ENCODE data around the gene PTK7.

Gene PTK7

GRCh38 chr6:43174263-43175112 is 98.4 kb downstream of the PTK7 start:
- no peaks in the 10 kb centered on the region for H3K27me3 Mint-ChIP-seq
- DNase-seq (ENCODE audit: low spot score in 2 of 2) = peak; percentile 76 to 88
- H3K9me3 Mint-ChIP-seq = no peaks in the 10 kb centered on the region
- peaks cover 29% of the 10 kb centered on the region for H3K4me1 Mint-ChIP-seq
- peak; percentile 71 for ATAC-seq (ENCODE audit: low read depth)
- H3K4me3 Mint-ChIP-seq = peak overlapping the region; percentile 75
- H3K27ac Mint-ChIP-seq = peak overlapping the region; percentile 92
- H3K36me3 Mint-ChIP-seq = peaks cover 10% of the 10 kb centered on the region

- peaks cover 25% of the 10 kb centered on the region for H3K4me1 Mint-ChIP-seq
- H3K27me3 Mint-ChIP-seq = no peaks in the 10 kb centered on the region
- H3K4me3 Mint-ChIP-seq = no peak overlapping the region
- peak overlapping the region; percentile 92 for H3K27ac Mint-ChIP-seq
- H3K36me3 Mint-ChIP-seq = peaks cover 11% of the 10 kb centered on the region
- DNase-seq (ENCODE audit: low spot score in 2 of 2) (no peak), ATAC-seq (ENCODE audit: low read depth) (no peak)
- no peaks in the 10 kb centered on the region for H3K9me3 Mint-ChIP-seq
Measured at GRCh38 chr6:43175676-43176422, 99.7 kb downstream of the PTK7 start.

GRCh38 chr6:43176423-43176786 is 100.3 kb downstream of the PTK7 start:
- Mint-ChIP-seq H3K4me3 (no peak overlapping the region), H3K27ac (peak overlapping the region; percentile 92), H3K9me3 (no peaks in the 10 kb centered on the region), H3K4me1 (peaks cover 28% of the 10 kb centered on the region), H3K36me3 (peaks cover 11% of the 10 kb centered on the region), H3K27me3 (no peaks in the 10 kb centered on the region)
- no peak for DNase-seq (ENCODE audit: low spot score in 2 of 2)
- no peak for ATAC-seq (ENCODE audit: low read depth)

DNA sequence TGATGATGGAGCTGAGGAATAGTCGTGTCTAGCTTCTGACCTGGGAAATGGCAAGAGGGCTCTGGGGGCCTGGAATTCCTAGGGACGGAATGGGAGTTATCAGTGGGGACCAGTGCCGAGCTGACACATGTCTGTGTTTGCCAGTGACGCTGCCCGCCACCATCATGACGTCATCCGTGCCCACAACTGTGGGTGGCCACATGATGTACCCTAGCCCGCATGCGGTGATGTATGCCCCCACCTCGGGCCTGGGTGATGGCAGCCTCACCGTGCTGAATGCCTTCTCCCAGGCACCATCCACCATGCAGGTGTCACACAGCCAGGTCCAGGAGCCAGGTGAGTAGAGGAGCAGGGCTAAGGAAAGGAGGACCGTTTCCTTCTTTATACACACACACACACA is 102.0 kb downstream of the PTK7 start:
- no peaks in the 10 kb centered on the region for H3K9me3 Mint-ChIP-seq
- H3K27ac Mint-ChIP-seq = no peak overlapping the region
- H3K27me3 Mint-ChIP-seq = no peaks in the 10 kb centered on the region
- H3K4me3 Mint-ChIP-seq = no peak overlapping the region
- H3K4me1 Mint-ChIP-seq = peaks cover 34% of the 10 kb centered on the region
- DNase-seq (ENCODE audit: low spot score in 2 of 2) (no peak), ATAC-seq (ENCODE audit: low read depth) (no peak)
- H3K36me3 Mint-ChIP-seq = peaks cover 11% of the 10 kb centered on the region

GRCh38 chr6:43178951-43179830 is 103.1 kb downstream of the PTK7 start:
- Mint-ChIP-seq H3K4me3 (no peak overlapping the region), H3K4me1 (peaks cover 33% of the 10 kb centered on the region), H3K9me3 (no peaks in the 10 kb centered on the region), H3K27ac (no peak overlapping the region), H3K36me3 (peaks cover 14% of the 10 kb centered on the region), H3K27me3 (no peaks in the 10 kb centered on the region)
- DNase-seq (ENCODE audit: low spot score in 2 of 2) = no peak
- ATAC-seq (ENCODE audit: low read depth) = no peak

- Mint-ChIP-seq H3K9me3 (no peaks in the 10 kb centered on the region), H3K27me3 (no peaks in the 10 kb centered on the region), H3K4me3 (no peak overlapping the region), H3K4me1 (peaks cover 36% of the 10 kb centered on the region), H3K36me3 (peaks cover 19% of the 10 kb centered on the region), H3K27ac (no peak overlapping the region)
- no peak for DNase-seq (ENCODE audit: low spot score in 2 of 2)
- ATAC-seq (ENCODE audit: low read depth) = no peak
Measured at GRCh38 chr6:43180058-43180457, 103.9 kb downstream of the PTK7 start.

DNA sequence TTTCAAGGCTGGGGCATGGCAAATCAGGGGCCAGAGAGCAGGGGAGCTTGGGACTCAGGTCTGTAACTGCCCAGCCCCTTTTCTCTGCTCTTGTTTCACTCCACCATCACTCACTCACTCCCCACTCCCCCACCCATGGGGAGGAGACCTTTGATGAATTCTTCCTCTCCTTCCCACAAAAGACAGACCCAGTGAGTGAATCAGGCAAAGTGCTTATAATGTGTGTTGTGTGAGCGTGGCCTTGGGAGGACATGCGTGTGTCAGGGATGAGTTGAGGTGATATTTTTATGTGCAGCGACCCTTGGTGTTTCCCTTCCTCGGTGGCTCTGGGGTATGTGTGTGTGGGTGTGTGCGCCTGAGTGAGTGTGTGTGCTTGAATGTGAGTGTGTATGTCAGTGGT is 104.9 kb downstream of the PTK7 start:
- H3K36me3 Mint-ChIP-seq = peaks cover 21% of the 10 kb centered on the region

GRCh38 chr6:43181621-43181941 is 105.5 kb downstream of the PTK7 start:
- no peak for DNase-seq (ENCODE audit: low spot score in 2 of 2)
- no peaks in the 10 kb centered on the region for H3K9me3 Mint-ChIP-seq
- H3K36me3 Mint-ChIP-seq = peaks cover 24% of the 10 kb centered on the region
- H3K4me1 Mint-ChIP-seq = peaks cover 41% of the 10 kb centered on the region
- peak overlapping the region; percentile 94 for H3K27ac Mint-ChIP-seq
- H3K4me3 Mint-ChIP-seq = peak overlapping the region; percentile 99
- no peak for ATAC-seq (ENCODE audit: low read depth)
- H3K27me3 Mint-ChIP-seq = no peaks in the 10 kb centered on the region

More for the DNA sequence above, 104.9 kb downstream of the PTK7 start:
- DNase-seq (ENCODE audit: low spot score in 2 of 2) (no peak), ATAC-seq (ENCODE audit: low read depth) (no peak)
- Mint-ChIP-seq H3K27ac (peak overlapping the region; percentile 94), H3K4me3 (peak overlapping the region; percentile 63), H3K4me1 (peaks cover 38% of the 10 kb centered on the region), H3K9me3 (no peaks in the 10 kb centered on the region), H3K27me3 (no peaks in the 10 kb centered on the region)

DNA sequence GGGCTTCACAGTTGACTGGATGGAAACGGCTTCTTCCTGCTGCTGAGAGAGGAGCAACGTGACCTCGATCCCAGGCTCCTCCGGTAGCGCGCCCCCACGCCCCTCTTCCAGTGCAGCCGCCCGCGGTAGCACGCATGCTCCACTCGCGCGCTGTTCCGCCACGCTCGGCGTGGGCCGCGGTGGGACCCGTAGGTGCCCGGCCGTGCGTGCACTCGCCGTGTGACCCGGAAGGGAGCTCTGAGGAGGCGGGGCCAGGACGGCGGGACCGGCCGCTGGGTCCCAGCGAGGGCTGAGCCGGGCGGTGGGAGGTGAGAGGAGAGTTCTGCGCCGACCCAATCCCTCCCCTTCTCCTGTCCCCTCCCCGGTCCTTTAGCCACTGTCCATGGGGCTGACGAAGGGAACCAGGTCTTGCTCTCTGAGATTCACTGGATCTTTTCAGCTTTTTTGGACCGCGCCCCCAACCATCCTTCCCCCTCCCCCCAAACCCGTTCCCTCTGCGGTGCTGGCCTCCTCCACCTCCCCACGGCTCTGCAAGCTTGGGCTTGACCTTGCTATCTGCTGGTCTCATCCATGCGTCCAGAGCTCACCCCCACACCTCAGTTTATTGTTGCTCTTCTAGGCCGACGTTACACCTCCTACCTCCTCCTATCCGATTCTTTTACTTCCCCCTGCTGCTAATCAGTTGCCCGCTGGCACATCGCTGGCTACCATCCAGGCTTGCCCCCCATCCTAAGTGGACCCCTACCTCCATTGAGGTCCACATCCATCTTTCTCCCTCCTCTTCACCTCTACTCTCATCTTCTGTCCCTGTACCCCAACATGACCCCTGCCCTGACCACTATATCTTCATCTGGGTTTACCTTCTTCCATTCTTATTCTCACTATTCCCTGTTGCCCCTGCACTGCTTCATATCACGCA is 106.1 kb downstream of the PTK7 start, which contains the start of gene CUL9:
Gene CUL9, plus strand, starts transcription at position 255 of the 919 bp plus-strand sequence. CDS start 2,115 bp downstream, outside the sequence.
- no peaks in the 10 kb centered on the region for H3K27me3 Mint-ChIP-seq
- H3K36me3 Mint-ChIP-seq = peaks cover 24% of the 10 kb centered on the region
- H3K4me3 Mint-ChIP-seq = peak within 1 kb of the TSS; percentile 99
- H3K9me3 Mint-ChIP-seq = no peaks in the 10 kb centered on the region
- peak; percentile 100 for ATAC-seq (ENCODE audit: low read depth)
- DNase-seq (ENCODE audit: low spot score in 2 of 2) = peak; percentile 74 to 76
- H3K27ac Mint-ChIP-seq = peak within 1 kb of the TSS; percentile 94
- peaks cover 41% of the 10 kb centered on the region for H3K4me1 Mint-ChIP-seq

DNA sequence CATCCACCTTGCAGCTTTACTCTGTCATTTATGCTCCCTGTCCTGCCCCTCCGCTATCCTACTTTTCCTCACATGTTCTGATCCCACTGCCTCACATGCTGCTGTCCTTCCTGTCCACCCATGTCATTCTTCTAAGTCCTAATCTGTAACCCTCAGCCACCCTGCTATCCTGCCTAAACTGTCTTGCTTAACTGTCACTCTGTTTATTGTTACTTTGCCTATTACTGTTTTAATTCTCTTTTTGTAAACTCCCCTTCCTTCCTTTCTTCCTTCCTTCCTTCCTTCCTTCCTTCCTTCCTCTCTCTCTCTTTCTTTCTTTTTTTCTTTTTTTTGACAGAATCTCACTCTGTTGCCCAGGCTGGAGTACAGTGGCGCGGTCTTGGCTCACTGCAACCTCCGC is 107.3 kb downstream of the PTK7 start:
- H3K9me3 Mint-ChIP-seq = no peaks in the 10 kb centered on the region
- H3K4me1 Mint-ChIP-seq = peaks cover 41% of the 10 kb centered on the region
- H3K27me3 Mint-ChIP-seq = no peaks in the 10 kb centered on the region
- peak overlapping the region; percentile 94 for H3K27ac Mint-ChIP-seq
- peak overlapping the region; percentile 99 for H3K4me3 Mint-ChIP-seq
- no peak for ATAC-seq (ENCODE audit: low read depth)
- peaks cover 24% of the 10 kb centered on the region for H3K36me3 Mint-ChIP-seq
- DNase-seq (ENCODE audit: low spot score in 2 of 2) = no peak

- Mint-ChIP-seq H3K36me3 (peaks cover 23% of the 10 kb centered on the region), H3K4me3 (peak overlapping the region; percentile 21), H3K27ac (no peak overlapping the region), H3K9me3 (no peaks in the 10 kb centered on the region), H3K4me1 (peaks cover 41% of the 10 kb centered on the region), H3K27me3 (no peaks in the 10 kb centered on the region)
- no peak for DNase-seq (ENCODE audit: low spot score in 2 of 2)
- no peak for ATAC-seq (ENCODE audit: low read depth)
Measured at GRCh38 chr6:43184268-43184985, 108.3 kb downstream of the PTK7 start.

DNA sequence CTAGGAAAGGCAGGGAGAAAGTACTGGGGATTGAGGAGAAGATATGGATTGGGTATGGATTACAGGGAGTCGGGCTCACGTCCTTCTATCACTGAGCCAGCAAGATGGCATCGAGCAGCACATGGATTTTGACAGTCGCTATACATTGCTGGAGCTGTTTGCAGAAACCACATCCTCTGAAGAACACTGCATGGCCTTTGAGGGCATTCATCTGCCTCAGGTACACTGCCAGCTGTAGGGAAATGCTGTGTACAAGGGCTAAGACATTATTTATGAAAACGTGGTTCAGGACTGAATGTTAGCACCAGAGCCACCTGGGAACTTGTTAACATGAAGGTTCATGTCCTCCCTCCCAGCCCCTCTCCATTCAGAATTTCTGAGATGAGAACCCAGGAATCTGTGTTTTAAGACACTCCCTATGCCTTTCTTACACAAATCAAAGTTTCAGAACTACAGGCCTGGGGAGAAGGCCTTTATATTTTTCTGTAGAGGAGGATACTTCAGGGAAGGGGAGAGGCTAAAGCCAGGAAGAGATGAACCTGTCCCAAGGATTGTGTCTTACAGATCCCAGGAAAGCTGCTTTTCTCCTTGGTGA is 109.4 kb downstream of the PTK7 start:
- Mint-ChIP-seq H3K27me3 (no peaks in the 10 kb centered on the region), H3K27ac (no peak overlapping the region), H3K4me3 (no peak overlapping the region), H3K36me3 (peaks cover 21% of the 10 kb centered on the region), H3K9me3 (no peaks in the 10 kb centered on the region), H3K4me1 (peaks cover 43% of the 10 kb centered on the region)
- ATAC-seq (ENCODE audit: low read depth) (no peak), DNase-seq (ENCODE audit: low spot score in 2 of 2) (no peak)
